ENCODE results near the gene CD79B.

DNA sequence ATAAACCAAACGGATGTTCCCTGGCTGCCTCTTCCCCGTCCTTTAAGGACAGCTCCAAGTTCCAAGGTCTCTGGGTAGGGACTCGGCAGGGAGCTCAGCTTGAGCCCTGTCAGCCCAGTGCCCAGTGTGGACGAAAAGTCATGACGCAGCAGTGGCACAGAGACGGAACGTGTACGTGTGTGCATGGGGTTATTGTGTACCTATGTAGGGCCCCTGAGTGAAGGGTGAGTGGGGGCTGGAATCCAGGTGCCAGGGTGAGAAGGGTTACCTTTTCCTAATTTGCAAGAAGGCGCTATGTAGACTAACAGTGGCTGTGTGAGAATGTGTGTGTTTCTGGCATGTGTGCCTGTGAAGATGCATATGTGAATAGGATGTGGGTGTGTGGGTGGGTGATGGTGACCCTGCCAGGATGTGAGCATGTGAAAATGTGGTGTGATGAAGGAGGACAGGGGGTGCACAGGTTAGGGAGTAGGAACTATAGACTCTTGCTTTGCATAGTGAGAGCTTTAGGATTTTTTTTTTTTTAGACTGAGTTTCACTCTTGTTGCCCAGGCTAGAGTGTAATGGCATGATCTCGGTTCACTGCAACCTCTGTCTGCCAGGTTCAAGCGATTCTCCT lies 34.6 kb upstream of the CD79B start:
- TF ChIP-seq, protein P1, sequence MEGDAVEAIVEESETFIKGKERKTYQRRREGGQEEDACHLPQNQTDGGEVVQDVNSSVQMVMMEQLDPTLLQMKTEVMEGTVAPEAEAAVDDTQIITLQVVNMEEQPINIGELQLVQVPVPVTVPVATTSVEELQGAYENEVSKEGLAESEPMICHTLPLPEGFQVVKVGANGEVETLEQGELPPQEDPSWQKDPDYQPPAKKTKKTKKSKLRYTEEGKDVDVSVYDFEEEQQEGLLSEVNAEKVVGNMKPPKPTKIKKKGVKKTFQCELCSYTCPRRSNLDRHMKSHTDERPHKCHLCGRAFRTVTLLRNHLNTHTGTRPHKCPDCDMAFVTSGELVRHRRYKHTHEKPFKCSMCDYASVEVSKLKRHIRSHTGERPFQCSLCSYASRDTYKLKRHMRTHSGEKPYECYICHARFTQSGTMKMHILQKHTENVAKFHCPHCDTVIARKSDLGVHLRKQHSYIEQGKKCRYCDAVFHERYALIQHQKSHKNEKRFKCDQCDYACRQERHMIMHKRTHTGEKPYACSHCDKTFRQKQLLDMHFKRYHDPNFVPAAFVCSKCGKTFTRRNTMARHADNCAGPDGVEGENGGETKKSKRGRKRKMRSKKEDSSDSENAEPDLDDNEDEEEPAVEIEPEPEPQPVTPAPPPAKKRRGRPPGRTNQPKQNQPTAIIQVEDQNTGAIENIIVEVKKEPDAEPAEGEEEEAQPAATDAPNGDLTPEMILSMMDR (IDR thresholded peaks at IDR 0.05): no peak
- TF ChIP-seq POLR2A (IDR thresholded peaks at IDR 0.05): no peak
